Endodermal cell (in vitro differentiated cells): ENCODE measurements around the gene SHQ1. TPM values are rescaled to one million over a fixed set of nuclear protein-coding genes. Genes with fewer than 3 reads are reported as not detected.

Experiments
- DNase-seq: peaks from one replicate; pipeline ENCODE4 v3.0.0-alpha.2; 2017
- H3K27ac ChIP-seq: 2 replicates; pipeline ENCODE4 v1.5.1; 2013; ENCODE audit warnings: mild to moderate bottlenecking, low read depth, low read length, moderate library complexity
- H3K27me3 ChIP-seq: 2 replicates; pipeline ENCODE4 v1.6.1; 2013; ENCODE audit warnings: mild to moderate bottlenecking, low read length, moderate library complexity; ENCODE audit not compliant: insufficient read depth, control insufficient read depth, poor library complexity, severe bottlenecking
- H3K36me3 ChIP-seq: 2 replicates; pipeline ENCODE4 v1.7.0; 2013; ENCODE audit warnings: mild to moderate bottlenecking, low read length, moderate library complexity; ENCODE audit not compliant: control insufficient read depth, insufficient read depth
- H3K4me1 ChIP-seq: one replicate; pipeline ENCODE4 v1.7.0; 2013; ENCODE audit warnings: low read length; ENCODE audit not compliant: control insufficient read depth, insufficient read depth
- H3K4me3 ChIP-seq: 2 replicates; pipeline ENCODE4 v1.5.1; 2013; ENCODE audit warnings: mild to moderate bottlenecking, low read length, moderate library complexity
- H3K9ac ChIP-seq: 2 replicates; pipeline ENCODE4 v1.6.1; 2013; ENCODE audit warnings: mild to moderate bottlenecking, low read length, moderate library complexity; ENCODE audit not compliant: poor library complexity, severe bottlenecking; ENCODE audit errors: extremely low read depth
- H3K9me3 ChIP-seq: 2 replicates; pipeline ENCODE4 v1.6.1; 2013; ENCODE audit warnings: mild to moderate bottlenecking, low read length, moderate library complexity; ENCODE audit not compliant: control insufficient read depth
- H3K27ac Mint-ChIP-seq: 2 replicates; pipeline ENCODE4 v1.8.0; 2020; ENCODE audit warnings: mixed read lengths
- H3K27me3 Mint-ChIP-seq: 2 replicates; pipeline ENCODE4 v1.8.0; 2021; ENCODE audit warnings: mild to moderate bottlenecking, mixed read lengths; ENCODE audit not compliant: insufficient read depth
- H3K36me3 Mint-ChIP-seq: 2 replicates; pipeline ENCODE4 v1.8.0; 2020; ENCODE audit warnings: low read depth, mixed read lengths
- H3K4me1 Mint-ChIP-seq: 2 replicates; pipeline ENCODE4 v1.8.0; 2020; ENCODE audit warnings: mixed read lengths
- H3K4me3 Mint-ChIP-seq: 2 replicates; pipeline ENCODE4 v1.8.0; 2020; ENCODE audit warnings: mild to moderate bottlenecking, moderate library complexity, mixed read lengths
- H3K9me3 Mint-ChIP-seq: 2 replicates; pipeline ENCODE4 v1.8.0; 2020; ENCODE audit warnings: mild to moderate bottlenecking, mixed read lengths
- CTCF ChIP-seq: fragments of 200-600 bp; sonication (generic); conservative IDR thresholded peaks from 2 replicates; pipeline ENCODE4 v1.5.0; 2021; ENCODE audit warnings: antibody characterized with exemption, mild to moderate bottlenecking
- WGBS, 2 experiments: methylation state at CpG; one replicate each; pipeline versions ENCODE4 v1.1.5 to v1.1.7; 2013; ENCODE audit warnings: missing lambda C conversion rate in 2 of 2, mixed read lengths in 1 of 2; ENCODE audit not compliant: insufficient coverage in 1 of 2, insufficient read length in 1 of 2; 5-methylcytosine and 5-hydroxymethylcytosine counted together
- total RNA-seq, 2 donors: library from RNA; stranded (reverse); fragmentation: NEBNext Ultra II Directional in 1 of 2; extraction: Animal tissue kit (Norgen Biotek cat#: 25700) in 1 of 2; gene quantifications; 2 replicates in 1 of 2; 3 replicates in 1 of 2; pipeline ENCODE4 v1.2.1, GENCODE V29; 2021

SHQ1 gene
- total RNA-seq, 2 donors from 2014 or later = 28.2 to 28.4 TPM

- WGBS, 2 experiments = 29 to 38% methylated on average over 4 to 6 of the region's 6 CpGs
- no peak overlapping the region for H3K27ac ChIP-seq
Observed at GRCh38 chr3:72847282-72847681, 963 bp downstream of the SHQ1 start.

GRCh38 chr3:72846166-72846565, 2.1 kb downstream of the SHQ1 start:
- H3K4me1 ChIP-seq = no peaks in the 10 kb centered on the region
- no peak for DNase-seq
- H3K36me3 ChIP-seq = peaks cover 11% of the 10 kb centered on the region
- no peak overlapping the region for H3K27ac Mint-ChIP-seq
- H3K27ac ChIP-seq = no peak overlapping the region
- H3K27me3 ChIP-seq = peaks cover 25% of the 10 kb centered on the region
- H3K27me3 Mint-ChIP-seq = peaks cover 34% of the 10 kb centered on the region
- WGBS, 2 experiments = 80 to 96% methylated on average over 1 to 10 of the region's 10 CpGs
- peaks cover 9% of the 10 kb centered on the region for H3K9me3 ChIP-seq
- no peak for TF ChIP-seq CTCF
- H3K36me3 Mint-ChIP-seq = peaks cover 18% of the 10 kb centered on the region
- peaks cover 7% of the 10 kb centered on the region for H3K9me3 Mint-ChIP-seq
- H3K4me3 ChIP-seq = no peak overlapping the region
- H3K4me1 Mint-ChIP-seq = peaks cover 17% of the 10 kb centered on the region
- H3K9ac ChIP-seq = no peak overlapping the region
- H3K4me3 Mint-ChIP-seq = no peak overlapping the region

More at GRCh38 chr3:72847282-72847681, 963 bp downstream of the SHQ1 start:
- peaks cover 18% of the 10 kb centered on the region for H3K4me1 Mint-ChIP-seq
- no peak for DNase-seq
- Histone ChIP-seq H3K36me3 (no peaks in the 10 kb centered on the region), H3K9ac (no peak overlapping the region), H3K27me3 (peaks cover 25% of the 10 kb centered on the region), H3K4me3 (peak overlapping the region; percentile 97), H3K4me1 (no peaks in the 10 kb centered on the region), H3K9me3 (no peaks in the 10 kb centered on the region)
- peaks cover 7% of the 10 kb centered on the region for H3K36me3 Mint-ChIP-seq
- H3K27me3 Mint-ChIP-seq = peaks cover 34% of the 10 kb centered on the region
- peak overlapping the region; percentile 91 for H3K4me3 Mint-ChIP-seq
- H3K27ac Mint-ChIP-seq = no peak overlapping the region
- no peak for TF ChIP-seq CTCF
- no peaks in the 10 kb centered on the region for H3K9me3 Mint-ChIP-seq

GRCh38 chr3:72844436-72844993, 3.7 kb downstream of the SHQ1 start:
- no peak for TF ChIP-seq CTCF
- H3K9me3 ChIP-seq = peaks cover 9% of the 10 kb centered on the region
- H3K4me1 ChIP-seq = no peaks in the 10 kb centered on the region
- no peak overlapping the region for H3K9ac ChIP-seq
- no peak for DNase-seq
- H3K27me3 Mint-ChIP-seq = peaks cover 26% of the 10 kb centered on the region
- peaks cover 17% of the 10 kb centered on the region for H3K4me1 Mint-ChIP-seq
- no peak overlapping the region for H3K4me3 ChIP-seq
- H3K27ac ChIP-seq = no peak overlapping the region
- peaks cover 10% of the 10 kb centered on the region for H3K27me3 ChIP-seq
- peaks cover 21% of the 10 kb centered on the region for H3K36me3 ChIP-seq
- no peak overlapping the region for H3K4me3 Mint-ChIP-seq
- H3K9me3 Mint-ChIP-seq = peaks cover 12% of the 10 kb centered on the region
- WGBS, 2 experiments = 91 to 100% methylated on average over 1 of the region's 1 CpG
- peaks cover 28% of the 10 kb centered on the region for H3K36me3 Mint-ChIP-seq
- no peak overlapping the region for H3K27ac Mint-ChIP-seq
